GM18507 (cell line): ENCODE data around the gene ADRM1.

Source experiments
- DNase-seq: peaks from one replicate; pipeline ENCODE4 v3.0.0; 2011; ENCODE audit warnings: low read depth; ENCODE audit not compliant: insufficient read length; ENCODE audit errors: extremely low spot score
- FAIRE-seq: peaks from 2 replicates; lab custom pipeline; 2011; peaks lifted over from hg19 to GRCh38; lab: Jason Lieb, UNC

The ADRM1 gene

GRCh38 chr20:62276439-62276838 is 26.4 kb upstream of the ADRM1 start:
- DNase-seq (no peak), FAIRE-seq (no peak)

DNA sequence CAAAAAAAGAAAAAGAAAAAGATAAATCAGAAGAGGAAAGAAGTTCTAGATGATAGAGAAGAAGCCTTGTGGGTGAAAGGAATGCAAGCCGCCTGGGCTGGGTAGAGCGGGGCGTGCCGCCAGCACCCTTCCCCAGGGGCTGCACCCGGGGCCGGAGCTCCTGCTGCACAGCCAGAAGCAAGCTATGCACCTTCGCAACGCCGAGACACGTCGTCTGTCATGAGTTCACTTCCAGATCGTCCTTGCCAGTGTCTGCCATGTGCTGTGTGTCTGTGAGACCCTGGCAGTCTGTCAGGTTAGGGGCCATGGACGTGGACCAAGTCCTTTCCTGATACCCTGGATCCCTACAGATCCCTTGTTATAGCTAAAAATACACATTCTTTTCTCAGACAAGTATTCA is 25.5 kb upstream of the ADRM1 start:
- DNase-seq (no peak), FAIRE-seq (no peak)

GRCh38 chr20:62280303-62280702 is 22.5 kb upstream of the ADRM1 start:
- no peak for FAIRE-seq
- DNase-seq: no peak

DNA sequence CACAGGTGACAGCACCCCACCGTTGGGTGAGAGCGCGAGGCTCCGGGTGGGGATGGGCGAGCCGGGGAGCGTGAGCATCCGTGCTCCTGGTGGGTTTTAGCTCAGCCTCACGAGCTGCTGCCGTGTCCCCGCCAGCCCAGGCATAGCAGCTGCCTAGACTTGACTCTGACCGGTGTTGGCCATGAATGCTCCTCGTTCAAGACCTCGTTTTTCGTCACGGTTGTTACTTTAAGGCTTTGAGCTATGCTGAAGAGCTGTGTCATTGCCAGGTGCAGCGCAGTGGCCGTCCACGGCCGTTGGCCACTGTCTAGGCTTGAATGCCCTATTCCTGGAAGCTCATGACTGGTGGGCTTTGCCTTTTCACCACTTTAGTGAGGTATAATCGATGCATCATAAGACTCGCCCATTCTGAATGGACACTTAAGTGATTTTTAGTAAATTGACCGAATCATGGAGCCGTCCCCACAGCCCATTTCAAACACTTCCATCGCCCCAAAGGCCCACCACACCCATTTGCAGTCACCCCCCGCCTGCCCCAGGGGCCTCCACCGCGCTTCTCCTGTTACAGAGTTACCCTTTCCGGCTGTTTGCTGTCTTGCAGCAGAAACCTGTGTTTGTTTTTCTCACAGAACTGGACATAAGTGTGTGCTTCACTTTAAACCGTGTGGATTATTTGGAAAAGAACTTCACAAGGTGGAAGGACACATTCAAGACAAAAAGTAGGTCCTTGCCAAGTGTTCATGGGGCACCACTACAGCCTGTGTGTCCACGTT is 21.4 kb upstream of the ADRM1 start:
- no peak for FAIRE-seq
- no peak for DNase-seq

DNA sequence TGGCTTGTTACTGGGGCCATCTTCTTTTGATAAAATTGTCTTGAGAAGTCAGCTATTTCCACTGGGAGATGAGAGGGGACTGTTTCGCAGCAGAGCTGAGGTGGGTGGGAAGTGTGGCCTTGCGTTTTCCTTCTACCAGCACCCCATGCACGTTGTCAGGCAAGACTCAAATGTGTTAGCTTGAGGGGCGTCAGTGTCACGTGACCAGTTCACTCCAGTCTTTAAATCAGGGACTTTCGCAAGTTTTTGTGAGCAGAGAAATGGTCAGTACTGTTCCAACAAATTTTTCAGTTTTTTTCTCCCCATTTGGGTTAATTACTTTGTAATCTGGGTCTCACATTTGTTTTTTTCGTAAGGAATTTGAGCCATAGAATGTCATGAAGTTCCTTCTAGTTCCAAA is 20.7 kb upstream of the ADRM1 start:
- no peak for DNase-seq
- FAIRE-seq: no peak

- no peak for DNase-seq
Measured at GRCh38 chr20:62282877-62283503, 19.8 kb upstream of the ADRM1 start.

GRCh38 chr20:62284448-62284847 is 18.3 kb upstream of the ADRM1 start:
- no peak for DNase-seq
- FAIRE-seq: no peak

More at GRCh38 chr20:62282877-62283503, 19.8 kb upstream of the ADRM1 start:
- FAIRE-seq: no peak

DNA sequence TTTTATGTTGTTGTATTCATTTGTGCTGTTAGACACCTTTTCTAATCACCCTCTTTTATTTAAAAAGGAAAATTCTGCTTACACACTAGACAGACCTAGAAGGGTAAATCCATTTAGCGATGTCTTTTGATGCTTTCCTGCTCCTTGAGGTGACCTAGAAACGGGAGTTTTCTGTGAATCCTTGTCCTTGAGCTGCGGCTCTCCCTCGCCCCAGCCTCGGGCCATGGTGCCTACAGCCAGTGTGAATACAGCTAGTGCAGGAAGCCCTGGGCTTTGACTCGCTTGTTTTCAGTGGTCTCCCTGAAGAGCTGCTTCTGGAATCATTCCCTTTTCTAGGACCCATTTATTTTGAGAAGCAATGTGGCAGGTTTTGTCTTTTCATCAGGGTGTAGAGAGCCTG is 17.6 kb upstream of the ADRM1 start:
- FAIRE-seq (no peak), DNase-seq (no peak)

- FAIRE-seq: no peak
- no peak for DNase-seq
Measured at GRCh38 chr20:62285722-62286121, 17.1 kb upstream of the ADRM1 start.

- DNase-seq: no peak
- FAIRE-seq: no peak
Measured at GRCh38 chr20:62286493-62287064, 16.2 kb upstream of the ADRM1 start.

- DNase-seq (no peak), FAIRE-seq (no peak)
Measured at GRCh38 chr20:62287129-62287528, 15.7 kb upstream of the ADRM1 start.

DNA sequence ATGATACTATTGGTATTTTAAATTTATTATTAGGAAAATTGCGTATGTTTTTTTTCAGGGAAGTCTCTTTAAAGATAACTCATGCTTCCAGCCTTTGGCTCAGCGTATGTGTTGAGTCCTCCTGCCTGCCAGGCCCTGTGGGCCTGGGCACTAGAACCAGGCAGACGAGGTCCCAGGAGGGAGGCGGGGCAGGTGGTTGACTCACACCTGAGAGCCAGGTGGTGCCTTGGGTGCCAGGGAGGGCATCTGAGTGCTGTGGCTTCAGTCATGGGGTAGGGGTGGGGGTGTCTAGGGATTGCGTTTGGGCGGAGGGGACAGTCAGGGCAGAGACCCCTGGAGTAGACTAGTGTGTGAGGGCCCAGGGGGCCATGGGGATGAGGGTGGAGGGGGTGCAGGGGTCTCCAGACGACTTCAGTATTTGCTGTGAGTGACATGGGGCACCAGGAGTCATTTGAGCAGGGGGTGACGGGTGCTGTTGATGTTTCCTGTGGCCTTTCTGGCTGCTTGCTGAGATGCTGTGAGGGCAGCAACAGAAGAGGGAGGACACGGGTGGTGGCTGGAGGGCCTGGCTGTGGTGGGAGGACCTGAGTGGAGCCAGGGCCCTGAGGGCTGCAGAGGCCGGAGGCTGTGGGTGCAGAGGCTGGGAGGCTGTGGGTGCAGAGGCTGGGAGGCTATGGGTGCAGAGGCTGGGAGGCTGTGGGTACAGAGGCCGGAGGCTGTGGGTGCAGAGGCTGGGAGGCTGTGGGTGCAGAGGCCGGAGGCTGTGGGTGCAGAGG is 14.8 kb upstream of the ADRM1 start:
- no peak for DNase-seq
- FAIRE-seq: no peak

DNA sequence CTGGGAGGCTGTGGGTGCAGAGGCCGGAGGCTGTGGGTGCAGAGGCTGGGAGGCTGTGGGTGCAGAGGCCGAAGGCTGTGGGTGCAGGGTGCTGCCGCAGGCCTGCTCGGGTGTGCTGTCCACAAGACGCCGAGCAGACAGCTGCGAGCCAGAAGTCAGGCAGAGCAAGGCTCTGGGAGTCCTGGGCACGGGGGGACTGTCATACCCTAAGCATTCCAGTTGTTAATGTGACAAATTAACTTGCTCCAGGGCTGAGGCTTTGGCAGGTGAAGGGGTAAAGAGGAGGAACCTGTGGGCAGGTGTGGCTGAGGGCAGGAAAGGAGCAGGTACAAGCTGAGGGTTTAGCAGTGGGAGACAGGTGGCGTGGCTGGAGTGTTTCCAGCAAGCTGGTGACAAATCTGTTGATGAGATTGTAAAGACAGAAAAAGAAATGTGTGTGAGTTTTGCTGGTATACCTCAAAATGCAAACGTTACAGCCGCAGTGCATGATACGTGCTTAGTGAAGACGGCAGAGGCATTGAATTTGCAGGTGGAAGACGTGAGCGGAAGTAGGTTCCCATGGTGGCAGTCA is 14.2 kb upstream of the ADRM1 start:
- DNase-seq (no peak), FAIRE-seq (no peak)

- no peak for DNase-seq
- FAIRE-seq: no peak
Measured at GRCh38 chr20:62289131-62289530, 13.7 kb upstream of the ADRM1 start.

GRCh38 chr20:62289898-62290297 is 12.9 kb upstream of the ADRM1 start:
- DNase-seq (no peak), FAIRE-seq (no peak)

GRCh38 chr20:62291251-62292066 is 11.3 kb upstream of the ADRM1 start:
- DNase-seq (no peak), FAIRE-seq (no peak)

DNA sequence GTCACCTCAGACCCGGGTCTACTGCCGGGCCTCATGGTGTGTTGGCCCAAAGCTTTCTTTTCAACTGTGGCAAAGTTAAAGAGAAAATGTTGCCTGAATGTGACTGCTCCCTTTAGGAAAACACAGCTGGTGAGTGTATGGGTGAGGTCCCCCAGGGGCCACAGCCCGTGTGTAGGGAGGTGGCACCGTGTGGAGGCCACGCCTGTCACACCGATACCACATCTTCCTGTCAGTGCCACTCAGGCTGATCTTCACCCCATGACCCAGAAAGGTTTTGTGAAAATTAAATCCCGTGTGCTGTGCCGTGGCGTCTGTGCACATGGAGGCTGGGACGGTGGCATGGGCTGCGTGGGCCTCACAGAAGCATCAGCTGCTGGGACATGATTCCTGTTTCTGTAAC is 10.7 kb upstream of the ADRM1 start:
- DNase-seq (no peak), FAIRE-seq (no peak)

GRCh38 chr20:62293111-62293784 is 9.5 kb upstream of the ADRM1 start:
- no peak for FAIRE-seq
- no peak for DNase-seq

DNA sequence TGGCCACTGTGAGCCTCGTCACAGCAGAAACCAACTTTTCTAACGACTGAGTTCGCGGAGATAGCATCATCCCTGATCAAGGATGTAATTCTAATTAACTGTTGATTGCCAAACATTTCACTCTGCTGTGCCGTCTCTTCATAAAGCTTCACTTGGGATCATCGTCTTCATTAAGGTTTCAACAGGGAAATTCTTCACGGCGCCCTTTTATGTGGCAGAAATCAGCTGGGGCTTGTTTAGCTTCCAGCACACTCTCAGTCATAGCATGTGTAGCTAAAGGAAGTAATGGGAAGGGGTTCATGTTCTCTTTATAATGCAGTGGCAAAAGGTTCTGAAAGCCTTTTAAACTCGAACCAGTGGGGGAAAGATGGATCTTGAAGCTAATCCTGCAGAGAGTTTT is 8.9 kb upstream of the ADRM1 start:
- DNase-seq: no peak
- no peak for FAIRE-seq
